CD4-positive, alpha-beta T cell treated with Interleukin-6 at 100 ng/mL for 8 hours (primary cell): ENCODE data around the gene BMERB1.
"Not testable (repeated sequence)": the region's sequence is repeated elsewhere in the genome, so short reads cannot be mapped to it uniquely, and the experiment has no call there.

Source experiments
- DNase-seq: peaks from one replicate; pipeline ENCODE4 v3.0.0-alpha.2; 2020; ENCODE audit warnings: mixed read lengths, low spot score

Gene BMERB1

GRCh38 chr16:15523939-15524338, 89.6 kb downstream of the BMERB1 start:
- no peak for DNase-seq

GRCh38 chr16:15524966-15525365, 90.6 kb downstream of the BMERB1 start:
- no peak for DNase-seq

GRCh38 chr16:15526097-15526496, 91.7 kb downstream of the BMERB1 start:
- no peak for DNase-seq

- no peak for DNase-seq
These were observed 92.3 kb downstream of the BMERB1 start for GRCh38 chr16:15526731-15527130.

GRCh38 chr16:15529673-15530072, 95.3 kb downstream of the BMERB1 start:
- DNase-seq: no peak

GRCh38 chr16:15530085-15530484, 95.7 kb downstream of the BMERB1 start:
- DNase-seq: no peak

- no peak for DNase-seq
These were observed 98.4 kb downstream of the BMERB1 start for GRCh38 chr16:15532825-15533224.

- no peak for DNase-seq
These were observed 99.0 kb downstream of the BMERB1 start for GRCh38 chr16:15533386-15533785.

GRCh38 chr16:15535772-15536171, 101.4 kb downstream of the BMERB1 start:
- no peak for DNase-seq

- DNase-seq: no peak
These were observed 102.5 kb downstream of the BMERB1 start for GRCh38 chr16:15536843-15537242.

GRCh38 chr16:15538507-15538906, 104.1 kb downstream of the BMERB1 start:
- DNase-seq: no peak

- DNase-seq: no peak
These were observed 104.8 kb downstream of the BMERB1 start for GRCh38 chr16:15539197-15539596.

- DNase-seq: no peak
These were observed 107.9 kb downstream of the BMERB1 start for GRCh38 chr16:15542261-15542660.

- no peak for DNase-seq
These were observed 108.5 kb downstream of the BMERB1 start for GRCh38 chr16:15542734-15543347.

- DNase-seq: no peak
These were observed 110.0 kb downstream of the BMERB1 start for GRCh38 chr16:15544405-15544804.

- no peak for DNase-seq
These were observed 111.2 kb downstream of the BMERB1 start for GRCh38 chr16:15545544-15545943.

- DNase-seq: not testable (repeated sequence)
These were observed 112.8 kb downstream of the BMERB1 start for GRCh38 chr16:15547072-15547767.

- DNase-seq: no peak
These were observed 113.3 kb downstream of the BMERB1 start for GRCh38 chr16:15547768-15548096.

GRCh38 chr16:15548482-15548891, 114.1 kb downstream of the BMERB1 start:
- DNase-seq: no peak

GRCh38 chr16:15552507-15552906, 118.1 kb downstream of the BMERB1 start:
- no peak for DNase-seq

- DNase-seq: no peak
These were observed 119.1 kb downstream of the BMERB1 start for GRCh38 chr16:15553313-15554088.

GRCh38 chr16:15556130-15556529, 121.7 kb downstream of the BMERB1 start:
- DNase-seq: no peak

- no peak for DNase-seq
These were observed 122.9 kb downstream of the BMERB1 start for GRCh38 chr16:15557258-15557657.
